HG03103 (cell line): ENCODE data around the gene F13A1.

ENCODE experiments used
- ATAC-seq: cut with Tn5 transposase; IDR thresholded peaks from one replicate; pipeline ENCODE4 v1.9.1; 2021; ENCODE audit warnings: low read depth; ENCODE audit not compliant: unreplicated experiment

F13A1 gene

DNA sequence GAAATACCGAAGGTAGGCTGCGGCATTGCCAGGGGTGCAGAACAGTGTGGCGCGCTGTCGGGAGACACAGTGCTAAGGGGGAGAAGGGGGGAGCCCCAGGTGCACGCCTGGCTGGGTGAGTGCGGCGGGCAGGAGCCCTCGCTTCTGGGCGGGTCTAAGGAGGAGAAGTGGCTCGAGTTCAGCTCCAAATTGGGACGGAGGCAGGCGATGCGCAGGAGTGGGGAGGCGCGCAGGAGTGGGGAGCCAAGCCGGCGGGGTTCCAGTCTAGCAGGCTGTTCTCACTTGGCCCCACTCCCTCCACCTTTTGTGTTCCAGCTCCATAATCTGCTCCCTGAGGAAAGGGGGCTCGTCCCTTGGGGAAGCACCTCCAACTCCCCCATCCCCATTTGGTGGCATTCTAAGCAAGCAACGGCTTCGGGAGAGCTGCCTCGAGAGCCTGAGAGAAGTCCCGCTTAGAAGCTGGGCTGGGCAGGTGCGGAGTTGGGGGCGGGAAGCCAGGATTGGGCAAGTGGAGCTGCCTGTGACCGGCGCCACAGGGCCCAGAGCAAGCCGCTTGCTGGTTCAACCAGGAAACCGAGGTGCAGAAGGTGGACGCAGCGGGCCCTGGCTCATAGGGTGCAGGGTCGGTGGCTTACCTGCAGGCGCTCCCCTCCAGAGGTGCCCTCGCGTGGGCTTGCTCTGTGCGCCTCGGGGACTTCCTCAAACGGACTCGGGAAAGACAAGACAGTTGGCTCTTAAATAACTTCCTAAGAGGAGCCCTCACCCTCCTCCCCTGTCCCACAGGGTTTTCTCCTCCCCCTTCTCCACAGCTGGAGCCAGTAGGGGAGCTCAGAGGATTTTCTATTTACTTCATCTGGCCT is at the start of gene F13A1:
TSS of gene F13A1 (minus strand) at position 711 of the 860 bp plus-strand sequence. CDS start 1,998 bp downstream, outside the sequence.
- ATAC-seq: no peak

DNA sequence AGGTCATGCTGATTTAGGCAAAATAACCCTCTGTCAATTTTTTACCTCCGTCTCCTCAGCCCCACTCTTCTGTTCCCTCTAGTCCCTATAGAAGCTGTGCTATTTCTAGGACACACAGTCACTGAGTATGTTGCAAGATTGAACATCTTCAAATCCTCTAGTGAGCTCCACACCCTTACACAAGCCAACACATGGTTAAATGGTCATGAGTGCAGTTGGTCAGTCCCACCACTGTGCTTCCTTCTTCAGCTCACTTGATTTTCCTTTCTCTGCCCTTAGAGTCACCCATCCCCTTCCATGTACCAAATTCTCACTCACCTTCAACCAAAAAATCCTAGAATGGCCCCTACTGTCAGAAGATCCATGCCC is 48.2 kb upstream of the F13A1 start:
- ATAC-seq: no peak

DNA sequence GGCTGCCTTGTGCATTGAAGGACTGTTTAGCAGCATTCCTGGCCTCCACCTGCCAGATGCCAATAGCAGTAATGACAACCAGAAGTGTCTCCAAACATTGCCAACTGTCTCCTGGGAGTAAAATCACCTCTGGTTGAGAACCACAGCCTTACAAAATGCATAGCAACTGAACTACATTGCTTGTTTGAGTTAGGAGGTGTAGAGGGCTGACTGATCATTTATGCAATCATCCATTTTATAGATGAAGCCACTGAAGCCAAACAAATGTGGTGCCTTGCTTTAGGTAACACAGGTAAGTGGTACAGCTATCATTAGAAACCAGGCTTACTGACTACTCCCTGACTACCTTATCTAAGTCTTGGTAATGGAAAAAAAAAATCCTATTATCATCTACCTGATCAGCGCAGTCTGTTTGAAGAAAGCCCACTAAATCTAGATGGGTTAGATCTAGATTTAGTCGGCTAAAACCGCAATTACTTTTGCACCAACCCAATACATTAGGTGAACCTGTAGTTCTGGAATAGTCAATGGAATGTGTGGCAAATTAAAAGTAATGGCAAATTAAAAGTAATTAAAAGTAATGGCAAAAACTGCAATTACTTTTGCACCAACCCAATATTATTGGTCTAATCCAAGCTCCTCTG is 47.7 kb upstream of the F13A1 start:
- no peak for ATAC-seq

DNA sequence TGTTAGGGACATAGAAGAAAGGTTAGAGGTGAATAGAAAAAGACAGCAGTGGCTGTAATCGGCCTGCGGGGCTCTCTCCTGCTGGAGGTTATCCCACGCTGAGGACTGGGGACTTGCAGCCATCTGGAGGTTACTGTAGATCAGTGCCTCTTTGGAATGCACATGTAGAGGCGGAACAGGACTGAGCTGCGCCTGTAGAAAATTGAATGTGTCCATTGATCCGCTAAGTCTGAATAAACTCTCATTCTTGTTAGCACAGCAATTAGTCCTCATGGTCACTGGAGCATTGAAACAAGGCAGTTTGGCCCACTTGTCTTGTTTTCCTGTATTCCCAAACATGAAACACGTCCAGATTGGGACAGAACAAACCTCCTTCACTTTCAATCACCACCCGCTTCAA is 46.3 kb upstream of the F13A1 start:
- no peak for ATAC-seq

DNA sequence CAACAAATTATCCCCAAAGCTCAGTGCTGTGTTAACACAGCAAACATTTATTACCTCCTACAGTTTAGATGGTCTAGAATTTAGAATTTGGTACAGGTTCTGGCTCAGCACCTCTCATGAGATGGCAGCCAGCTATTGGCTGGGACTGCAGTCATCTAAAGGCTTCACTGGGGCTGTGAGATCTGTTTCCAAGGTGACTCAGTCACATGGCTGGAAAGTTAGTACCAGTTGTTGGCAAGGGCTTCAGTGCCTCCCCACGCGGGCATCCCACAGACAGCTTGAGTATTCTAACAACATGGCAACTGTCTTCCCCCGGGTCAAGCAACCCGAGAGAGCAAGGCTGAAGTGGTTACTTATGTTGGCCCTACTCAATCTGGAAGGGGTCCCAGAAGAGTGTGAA is 44.8 kb upstream of the F13A1 start:
- no peak for ATAC-seq

DNA sequence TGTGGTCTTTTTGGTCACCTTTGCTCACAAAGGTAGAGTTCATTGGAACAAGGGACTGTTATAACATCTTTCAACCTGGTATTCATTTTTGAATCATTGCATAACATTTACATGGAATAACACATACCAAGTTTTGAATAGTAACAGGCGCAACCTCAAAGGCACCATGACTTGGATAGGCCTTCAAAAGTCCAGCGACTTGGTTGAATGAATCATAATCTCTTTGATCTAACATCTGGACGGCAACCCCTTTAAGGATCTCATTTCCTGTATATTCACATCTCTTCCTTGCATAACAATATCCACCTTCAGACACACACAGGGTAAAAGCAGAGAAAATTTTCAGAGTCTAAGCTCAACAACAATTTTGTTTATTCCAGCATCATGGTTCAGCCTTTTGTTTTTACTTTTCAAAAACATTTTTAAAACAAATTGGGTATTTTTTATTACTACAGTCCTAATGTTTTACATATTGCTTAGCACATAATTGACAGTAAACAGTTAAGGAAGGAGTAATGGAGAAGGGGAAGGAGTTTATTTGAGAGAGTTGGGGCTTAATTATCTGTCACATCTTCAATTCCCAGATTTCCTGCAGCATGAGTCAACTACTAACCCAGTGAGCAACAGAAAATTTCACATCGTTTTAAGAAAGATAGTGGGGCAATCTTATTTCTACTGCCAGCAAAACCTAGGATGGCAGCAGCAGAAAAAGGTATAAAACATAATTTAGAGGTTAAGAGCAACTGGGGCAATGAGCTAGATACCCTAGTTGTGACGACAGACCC is 41.8 kb upstream of the F13A1 start:
- no peak for ATAC-seq

DNA sequence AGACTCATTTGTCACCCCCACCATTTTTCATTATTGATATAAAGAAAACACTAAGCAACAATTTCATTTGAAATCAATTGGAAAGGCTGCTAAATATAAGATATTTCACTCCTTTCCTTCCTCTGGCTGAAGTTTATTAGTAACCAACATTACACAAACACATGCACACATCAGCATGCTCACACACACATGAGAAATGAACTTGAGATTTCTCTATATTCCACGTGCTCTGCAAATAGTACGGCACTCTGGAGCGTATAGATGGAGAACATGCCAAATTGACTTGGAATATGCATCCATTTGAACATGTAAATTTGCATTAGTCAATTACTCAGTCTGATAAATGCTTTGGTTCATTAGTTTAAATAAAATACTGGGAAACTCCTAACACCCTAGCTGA is 37.1 kb upstream of the F13A1 start:
- no peak for ATAC-seq

DNA sequence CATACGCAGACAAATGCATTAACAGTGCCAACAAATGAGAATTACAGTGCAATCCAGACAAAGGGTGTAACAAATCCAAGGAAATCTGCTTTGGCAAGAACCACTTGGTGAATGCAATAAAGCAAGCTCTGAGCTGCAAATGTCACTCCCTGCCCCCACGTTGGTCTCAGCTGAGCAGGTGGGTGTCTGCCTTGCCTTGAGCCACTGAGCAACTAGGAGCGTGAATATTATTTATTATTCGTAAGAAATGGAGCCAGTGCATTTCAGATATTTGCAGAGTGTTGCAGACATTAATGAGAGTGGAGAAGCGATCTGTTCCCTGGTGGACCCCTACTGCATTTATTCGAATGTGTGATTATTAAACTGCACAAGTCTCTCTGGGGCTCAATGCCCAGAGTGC is 36.6 kb upstream of the F13A1 start:
- no peak for ATAC-seq

DNA sequence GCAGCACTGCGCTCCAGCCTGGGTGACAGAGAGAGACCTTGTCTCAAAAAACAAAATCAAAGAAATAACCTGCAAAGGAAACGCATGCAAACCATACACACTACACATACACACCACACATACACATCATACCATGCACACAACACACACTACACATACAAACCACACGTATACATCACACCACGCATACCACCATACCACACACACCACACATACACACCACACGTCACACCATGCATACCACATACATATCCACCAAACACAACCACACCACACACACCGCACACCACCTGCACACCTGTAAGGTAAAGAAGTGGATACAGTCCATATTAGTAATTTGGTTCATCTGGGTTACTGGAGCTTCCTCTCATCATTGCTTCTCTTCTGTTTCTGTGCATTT is 32.3 kb upstream of the F13A1 start:
- no peak for ATAC-seq

DNA sequence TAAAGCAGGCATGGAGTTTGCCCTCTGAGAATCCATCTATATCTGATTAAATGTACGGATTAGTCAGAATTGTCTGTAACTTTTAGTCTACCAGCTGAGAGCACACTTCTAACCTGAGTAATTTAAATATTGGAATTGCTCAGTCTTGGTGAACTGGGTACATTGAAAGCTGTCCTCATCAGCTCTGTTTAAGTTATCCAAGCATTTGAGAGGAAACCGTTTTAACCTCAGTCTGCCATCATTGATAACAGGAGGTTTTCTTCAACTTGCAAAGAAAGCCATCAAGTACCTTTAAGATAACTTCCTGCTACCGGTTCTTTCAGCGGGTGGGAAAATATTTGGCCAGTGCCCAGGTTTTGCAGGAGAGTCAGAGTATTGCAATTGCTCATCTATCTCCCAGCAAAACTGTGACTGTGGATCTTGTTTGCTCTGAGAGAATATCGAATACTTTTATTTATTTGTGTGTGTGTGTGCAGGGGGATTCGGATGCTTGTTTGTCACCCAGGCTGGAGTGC is 31.1 kb upstream of the F13A1 start:
- ATAC-seq: no peak

DNA sequence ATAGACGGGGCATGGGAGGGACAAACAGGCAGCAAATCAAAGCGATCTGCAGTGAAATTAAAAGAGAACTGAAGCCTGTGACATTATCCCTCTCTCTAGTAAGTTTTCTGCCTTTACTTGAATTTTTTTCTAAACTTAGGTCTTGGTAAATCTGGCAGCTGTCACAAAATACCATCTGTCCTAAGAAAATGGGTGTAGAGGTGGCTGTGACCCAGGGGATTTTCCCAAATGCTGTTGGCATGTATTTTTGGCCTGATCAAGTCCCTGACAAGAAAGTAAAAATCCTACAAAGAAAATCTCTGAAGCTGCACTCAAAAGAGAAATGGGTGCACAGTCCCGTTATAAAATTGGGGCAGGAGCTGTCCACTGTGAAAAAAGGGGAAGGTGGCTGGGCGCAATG is 30.2 kb upstream of the F13A1 start:
- ATAC-seq: no peak

DNA sequence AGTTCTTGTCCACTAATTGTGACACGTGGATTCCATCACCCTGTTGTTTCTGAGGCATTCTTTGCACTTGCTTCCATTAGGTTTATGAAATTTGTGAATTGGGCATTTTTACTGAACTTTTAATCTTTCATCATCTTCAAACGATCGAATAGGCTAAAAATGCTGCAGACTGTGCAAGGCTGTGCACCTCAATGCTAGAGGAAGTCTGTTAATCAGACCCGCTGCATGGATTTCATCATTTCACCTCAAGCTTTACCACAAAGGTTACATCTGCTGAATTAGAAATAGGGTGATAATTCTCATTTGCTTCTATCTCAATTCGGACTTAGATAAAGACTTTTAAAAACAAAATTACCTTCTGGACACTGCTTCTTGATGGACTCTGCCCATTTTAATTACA is 27.8 kb upstream of the F13A1 start:
- ATAC-seq: no peak

DNA sequence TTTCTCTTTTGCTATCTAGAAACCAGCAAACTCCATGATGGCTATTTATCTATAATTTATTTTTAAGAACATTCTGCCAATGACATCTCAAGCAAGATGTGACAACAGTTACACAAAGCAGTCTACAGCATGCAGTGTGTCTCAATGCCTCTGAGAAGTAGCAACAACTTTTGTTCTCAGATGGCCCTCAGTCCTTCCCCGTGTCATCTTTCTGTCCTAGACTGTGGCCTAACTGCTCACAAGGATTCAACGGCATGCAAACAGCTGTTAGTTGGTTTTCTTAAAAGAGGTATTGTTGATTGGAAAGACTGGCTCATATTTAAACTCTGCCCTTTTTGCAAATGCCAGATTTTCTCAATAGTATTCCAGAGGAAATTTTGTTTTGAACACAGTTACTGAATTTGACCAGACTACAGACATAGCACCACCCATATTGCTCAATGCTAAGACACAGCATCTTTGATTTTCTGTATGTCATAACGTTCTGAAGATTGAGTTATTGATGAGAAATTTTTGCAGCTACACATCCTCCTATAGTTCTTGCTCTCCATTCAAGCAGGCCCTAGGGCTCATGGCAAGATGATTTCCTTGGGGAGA is 26.1 kb upstream of the F13A1 start:
- no peak for ATAC-seq

DNA sequence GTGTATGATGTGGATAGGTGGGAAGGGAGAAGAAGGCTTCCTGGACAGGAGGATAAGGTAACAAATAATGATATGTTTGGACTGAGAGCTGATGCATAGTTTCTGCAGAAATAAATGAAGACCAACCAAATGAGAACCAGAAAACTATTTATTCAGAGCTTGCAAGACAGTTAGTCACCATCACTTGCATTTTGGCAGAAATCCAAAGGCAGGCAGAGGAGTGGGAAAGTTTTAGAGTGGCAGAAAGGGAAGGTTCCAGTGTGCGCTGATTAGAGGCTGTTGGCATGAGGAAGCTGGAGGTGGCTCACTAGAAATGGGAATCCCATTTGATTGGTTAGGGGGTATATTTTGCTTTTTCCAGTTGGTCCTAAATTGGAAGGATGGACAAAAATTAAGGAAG is 13.0 kb upstream of the F13A1 start:
- ATAC-seq: no peak

DNA sequence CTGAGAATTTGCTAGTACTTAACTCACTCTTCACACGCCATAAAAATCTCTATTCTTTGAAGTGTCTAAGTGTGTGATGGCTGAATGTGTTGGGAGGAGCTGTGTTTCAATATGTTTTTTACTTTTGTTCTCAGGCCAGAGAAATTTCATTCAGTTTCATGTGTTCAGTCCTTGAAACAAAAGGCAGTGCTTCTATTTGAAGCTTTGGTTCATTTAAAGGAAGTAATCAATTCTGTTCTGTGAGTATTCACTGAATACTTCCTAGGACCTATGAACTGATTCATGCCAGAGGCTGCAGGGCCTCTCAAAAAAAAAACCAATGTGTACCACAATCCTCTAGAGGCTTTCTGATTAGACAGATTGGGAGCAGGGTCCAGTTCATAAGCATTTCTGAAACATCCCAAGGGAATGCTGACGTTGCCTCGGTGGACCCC is 12.4 kb upstream of the F13A1 start:
- peak; percentile 28 for ATAC-seq

DNA sequence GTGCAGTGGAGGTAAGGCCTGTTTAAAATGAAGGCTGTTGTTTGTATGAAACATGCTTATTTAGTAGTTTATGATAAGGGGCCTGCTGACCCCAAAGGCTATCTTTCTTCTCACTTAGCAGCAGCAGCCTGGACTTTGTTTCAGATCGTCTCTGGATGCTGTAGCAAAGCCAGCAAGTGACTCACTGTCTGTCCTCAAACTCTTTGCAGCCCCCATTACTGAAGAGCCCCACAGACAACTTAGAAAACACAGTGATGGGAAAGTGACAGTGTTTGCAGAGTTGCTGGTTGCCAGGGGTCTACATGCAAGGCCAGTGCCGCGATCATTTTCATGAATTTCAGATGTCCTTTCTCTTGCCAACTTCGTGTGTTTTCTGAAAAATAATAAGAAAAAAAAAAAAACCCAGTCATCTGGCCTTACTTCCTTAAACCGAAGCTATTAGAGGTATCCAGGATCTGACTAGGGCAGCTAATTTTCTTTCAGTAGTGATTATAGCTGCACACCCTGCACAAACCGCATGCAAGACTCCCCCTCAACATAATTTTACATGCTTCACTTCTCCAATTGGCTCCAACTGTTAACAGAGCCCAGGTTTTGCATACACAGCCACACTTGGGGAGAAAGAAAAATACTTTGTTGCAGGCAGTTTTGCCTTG is 11.6 kb upstream of the F13A1 start:
- ATAC-seq: peak; percentile 55

DNA sequence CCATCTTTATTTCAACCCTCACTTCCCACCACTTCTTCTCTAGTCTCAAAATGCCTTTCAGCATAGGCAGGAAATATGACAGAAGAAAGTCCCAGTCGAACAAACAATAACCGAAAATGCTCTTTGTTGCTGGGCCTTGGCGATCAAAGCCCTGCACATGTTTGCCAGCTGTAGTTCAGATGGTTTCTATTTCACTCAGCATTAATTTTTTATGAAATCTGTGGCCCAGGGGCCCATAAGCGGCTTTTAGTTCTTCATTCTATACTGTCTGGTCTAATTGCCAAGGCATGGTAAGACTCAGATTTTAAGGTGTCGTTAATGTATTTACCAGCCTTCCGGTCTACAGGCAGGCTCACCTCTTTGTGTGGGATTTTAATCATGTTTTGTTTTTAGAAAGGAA is 10.9 kb upstream of the F13A1 start:
- ATAC-seq: peak; percentile 57

DNA sequence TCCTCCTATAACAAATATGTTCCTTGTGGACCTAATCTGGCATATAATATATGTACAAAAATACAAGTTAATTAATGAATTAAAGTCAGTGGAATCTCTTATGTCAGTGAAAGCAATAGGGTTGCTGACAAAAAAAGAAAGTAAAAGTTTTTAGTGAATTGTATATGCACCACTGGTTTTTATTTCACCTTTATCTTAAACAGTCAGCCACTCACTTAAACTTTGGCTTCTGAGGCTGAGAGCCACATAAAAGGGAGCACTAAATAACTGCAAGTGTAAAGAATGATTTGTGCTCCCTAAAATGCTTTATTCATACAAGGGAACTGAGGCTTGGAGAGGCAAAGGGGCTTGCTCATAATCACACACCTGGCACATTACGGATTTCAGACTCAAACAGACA is 9.9 kb upstream of the F13A1 start:
- ATAC-seq: no peak

DNA sequence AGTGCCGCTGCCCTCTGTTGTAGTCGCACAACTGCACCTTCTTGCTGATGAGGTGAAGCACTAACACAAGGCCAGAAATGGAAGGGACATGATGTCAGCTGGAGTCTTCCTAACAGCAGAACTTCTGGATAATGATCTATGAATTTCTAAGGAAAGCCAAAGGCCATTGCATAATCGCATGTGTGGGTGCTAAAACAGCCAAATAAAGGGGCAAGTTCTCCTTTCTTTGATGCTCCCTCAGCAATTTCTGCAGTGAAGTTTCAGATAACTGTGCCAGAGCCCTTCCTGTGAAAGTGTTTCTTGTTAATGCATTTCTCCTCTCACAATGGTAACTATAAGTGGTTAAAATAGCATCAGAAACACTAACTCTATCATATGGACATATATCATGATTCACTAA is 8.0 kb upstream of the F13A1 start:
- ATAC-seq: no peak

DNA sequence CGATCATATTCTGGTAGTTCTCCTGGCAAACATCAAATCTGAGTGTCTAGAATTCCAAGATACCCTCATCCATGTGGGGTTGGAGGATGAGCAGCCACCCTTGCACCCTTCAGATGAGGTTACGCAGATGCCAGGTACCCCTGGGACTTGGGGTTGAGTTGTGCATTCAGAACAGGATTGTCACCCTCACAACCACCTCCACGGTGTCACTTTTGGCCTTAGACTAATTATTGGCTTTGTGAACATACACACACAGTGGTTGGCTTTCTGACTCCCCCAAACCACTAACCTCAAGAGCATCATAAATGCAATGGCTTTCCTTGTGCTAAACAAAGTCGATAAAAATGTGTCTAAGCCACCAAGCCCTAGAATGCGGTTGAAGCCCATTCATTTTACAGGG is 2.9 kb upstream of the F13A1 start:
- ATAC-seq: no peak
